ENCODE measurements around the gene FAM222B. TPM values are rescaled to one million over a fixed set of nuclear protein-coding genes. Genes with fewer than 3 reads are reported as not detected.

FAM222B gene
- total and polyA plus RNA-seq, 2 of the 4 experiments (the other 2 are of a cell fraction) = 2.5 to 10.8 TPM

DNA sequence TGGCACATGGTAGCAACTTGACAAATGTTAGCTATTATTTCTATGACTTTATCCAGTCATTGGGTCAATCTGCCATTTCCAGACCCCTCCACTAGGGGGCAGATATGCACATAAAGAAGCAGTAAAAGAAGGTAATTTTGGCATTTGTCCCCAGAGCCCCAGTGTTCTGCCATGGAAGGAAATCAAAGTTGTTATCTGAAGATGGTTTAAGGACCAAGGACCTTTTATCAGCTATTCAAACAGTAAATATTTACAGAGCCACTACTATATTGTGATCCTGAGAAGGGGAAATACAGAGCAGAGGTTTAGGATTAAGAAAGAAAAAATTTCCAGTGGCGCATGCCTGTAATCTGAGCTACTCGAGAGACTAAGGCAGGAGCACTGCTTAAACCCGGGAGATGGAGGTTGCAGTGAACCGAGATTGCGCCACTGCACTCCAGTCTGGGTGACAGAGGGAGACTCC, 78.8 kb downstream of the FAM222B start:
- Histone ChIP-seq H3K14ac (replicated peaks; ENCODE audit: low read depth, low read length) (no peak overlapping the region), H4K20me1 (ENCODE audit: insufficient read depth, low read length) (peaks cover 32% of the 10 kb centered on the region; the same call in 1 of the 2 replicates), H3K79me1 (ENCODE audit: low read depth in 1 of 2, low read length in 2 of 2) (peaks cover 12 to 41% of the 10 kb centered on the region in 2 experiments), H3K4me2 (ENCODE audit: low read depth, low read length) (no peak overlapping the region), H2AK5ac (ENCODE audit: low read depth, low read length) (no peak overlapping the region), H3K36me3 (ENCODE audit: control insufficient read depth, insufficient read depth, low read length) (peaks cover 26% of the 10 kb centered on the region), H2AFZ (replicated peaks; ENCODE audit: low read length, poor library complexity) (no peak overlapping the region), H3K9me1 (ENCODE audit: insufficient read depth, low read length) (no peaks in the 10 kb centered on the region), H2AK9ac (replicated peaks; ENCODE audit: low read depth, low read length, poor library complexity) (no peak overlapping the region), H2BK120ac (ENCODE audit: low read depth, low read length) (no peak overlapping the region), H3K4me1 (ENCODE audit: control insufficient read depth, insufficient read depth, low read length) (peaks cover 4% of the 10 kb centered on the region; the same call in 1 of the 2 replicates), H4K91ac (ENCODE audit: insufficient read depth, low read depth, low read length) (no peak overlapping the region), H3K4ac (ENCODE audit: low read depth, low read length) (no peak overlapping the region), H3K9ac (ENCODE audit: low read depth, low read length) (no peak overlapping the region), H3K56ac (ENCODE audit: extremely low read depth, insufficient read depth, low read length) (no peak overlapping the region), H4K8ac (ENCODE audit: low read depth in 2 of 2, low read length in 2 of 2) (no peak overlapping the region), H3K23ac (ENCODE audit: low read depth, low read length) (no peak overlapping the region), H4K5ac (ENCODE audit: low read depth, low read length) (no peak overlapping the region), H3K9me3 (ENCODE audit: control insufficient read depth, insufficient read depth, low read length) (no peaks in the 10 kb centered on the region), H3K18ac (ENCODE audit: low read depth, low read length) (no peak overlapping the region), H2BK15ac (ENCODE audit: low read depth, low read length) (no peak overlapping the region), H2BK20ac (ENCODE audit: low read depth, low read length) (no peak overlapping the region), H3K27me3 (ENCODE audit: control insufficient read depth, insufficient read depth, low read length) (no peaks in the 10 kb centered on the region), H3K27ac (ENCODE audit: insufficient read depth, low read length) (no peak overlapping the region), H2BK5ac (ENCODE audit: low read depth, low read length, poor library complexity, severe bottlenecking) (no peak overlapping the region), H3K4me3 (ENCODE audit: insufficient read depth, low read depth, low read length) (no peak overlapping the region)
- DNase-seq (peak; percentile 74), ATAC-seq (ENCODE audit: low read depth) (peak; percentile 76)
- intact Hi-C loops (cut with micrococcal nuclease) = loop anchor here (1.0 to 10.0 kb wide), 4 partner anchors 51 to 133 kb away; partner anchors contain the start of genes ERAL1 and FLOT2
- dilution Hi-C loops (cut with HindIII; ENCODE audit: low sequenced_read_pairs, unreplicated experiment) = no loop called here
- in situ Hi-C loops (cut with MboI; ENCODE audit: low sequenced_read_pairs) = no loop called here
- ChIA-PET CTCF (interaction anchor here (0.6 to 2.7 kb wide), 19 partner anchors 9 to 186 kb away, joined by 3 to 22 read pairs (median 5); partner anchors contain the start of genes DHRS13, FAM222B, FLOT2 and TLCD1), POLR2A (ENCODE audit: unreplicated experiment) (interaction anchor here (0.6 to 1.0 kb wide), 2 partner anchors 78 to 144 kb away, joined by 3 read pairs; no protein-coding TSS in a partner anchor)
- BruUV-seq (replicated peaks) = no TSS peak
- TF ChIP-seq CTCF (conservative IDR thresholded peaks at IDR 0.05; ENCODE audit: low read depth, low read length) (peak; percentile 85), RAD21 (IDR thresholded peaks at IDR 0.05; ENCODE audit: low read length) (peak; percentile 82), RCOR1 (IDR thresholded peaks at IDR 0.05; ENCODE audit: insufficient replicate concordance, low read length) (no peak), SMC3 (IDR thresholded peaks at IDR 0.05; ENCODE audit: low read depth, low read length) (peak; percentile 85)
- WGBS, 2 experiments (ENCODE audit: extremely low coverage in 2 of 2, insufficient read length in 1 of 2) = no CpG with 5 or more reads among the region's 5 CpGs

All from IMR-90 (cell line).